ENCODE measurements around the gene WNT3A. TPM values are rescaled to one million over a fixed set of nuclear protein-coding genes. Genes with fewer than 3 reads are reported as not detected.

Gene WNT3A
- total RNA-seq, 4 donors from 2014 or later, result not detected

- peak; percentile 39 for DNase-seq
- peak overlapping the region; percentile 93 to 99 (median 99) for H3K27ac ChIP-seq
- H3K27me3 ChIP-seq, result no peaks in the 10 kb centered on the region
- intact Hi-C loops (cut with DNase I; ENCODE audit: low total_unique reads), result loop anchor here (2.0 kb wide), 1 partner anchor 59 kb away; the partner anchor contains the start of gene GUK1
- 21% methylated on average over 12 of the region's 31 CpGs; no CpG with 5 or more reads in 1 of the 2 donors for WGBS, 2 donors (ENCODE audit: low coverage in 1 of 2)
- in situ Hi-C loops (cut with MboI; ENCODE audit: low pct_ligation_motif_present in 1 of 4, low pct_unique_long_range_greater_than_20kb in 1 of 4, low sequenced_read_pairs in 3 of 4), result no loop called here
- no peaks in the 10 kb centered on the region for H3K36me3 ChIP-seq
- TF ChIP-seq CTCF (IDR thresholded peaks at IDR 0.05), result no peak
- TF ChIP-seq POLR2A (IDR thresholded peaks at IDR 0.05), result no peak
- no peak for TF ChIP-seq EP300 (IDR thresholded peaks at IDR 0.05; ENCODE audit: low read depth)
- no peak for TF ChIP-seq POLR2AphosphoS5 (IDR thresholded peaks at IDR 0.05)
- H3K4me1 ChIP-seq, result peaks cover 37 to 43% (median 39%) of the 10 kb centered on the region in 4 donors
- no peaks in the 10 kb centered on the region for H3K9me3 ChIP-seq
- peak overlapping the region; percentile 83 to 99 (median 90) for H3K4me3 ChIP-seq
Measured at GRCh38 chr1:228081578-228082213, 74.9 kb downstream of the WNT3A start.

GRCh38 chr1:228082214-228082917 is 75.6 kb downstream of the WNT3A start, which contains the start of gene ARF1:
TSS of gene ARF1 (plus strand) at chr1:228082708. CDS start at chr1:228097115, 14,407 bp downstream.
- H3K27me3 ChIP-seq, result no peaks in the 10 kb centered on the region
- in situ Hi-C loops (cut with MboI; ENCODE audit: low pct_ligation_motif_present in 1 of 4, low pct_unique_long_range_greater_than_20kb in 1 of 4, low sequenced_read_pairs in 3 of 4), result no loop called here
- no peaks in the 10 kb centered on the region for H3K9me3 ChIP-seq
- peak within 1 kb of the TSS; percentile 93 to 99 (median 99) for H3K27ac ChIP-seq
- H3K36me3 ChIP-seq, result no peaks in the 10 kb centered on the region
- H3K4me3 ChIP-seq, result peak within 1 kb of the TSS; percentile 83 to 99 (median 95)
- WGBS, 2 donors (ENCODE audit: low coverage in 1 of 2), result 1% methylated on average over 30 of the region's 87 CpGs; no CpG with 5 or more reads in 1 of the 2 donors
- H3K4me1 ChIP-seq, result peaks cover 43 to 49% (median 46%) of the 10 kb centered on the region in 4 donors
- DNase-seq, result peak; percentile 93
- TF ChIP-seq EP300 (IDR thresholded peaks at IDR 0.05; ENCODE audit: low read depth) (no peak), CTCF (IDR thresholded peaks at IDR 0.05) (peak in 3 of 5 experiments; percentile 9 to 37 (median 16)), POLR2A (IDR thresholded peaks at IDR 0.05) (peak; percentile 82), POLR2AphosphoS5 (IDR thresholded peaks at IDR 0.05) (peak; percentile 82 to 94 (median 93))
- intact Hi-C loops (cut with DNase I; ENCODE audit: low total_unique reads), result loop anchor here (2.0 kb wide), 1 partner anchor 58 kb away; the partner anchor contains the start of gene GUK1

- Histone ChIP-seq H3K36me3 (no peaks in the 10 kb centered on the region), H3K27ac (peak overlapping the region; percentile 93 to 99 (median 99)), H3K4me3 (peak overlapping the region; percentile 83 to 99 (median 95)), H3K9me3 (no peaks in the 10 kb centered on the region), H3K27me3 (no peaks in the 10 kb centered on the region), H3K4me1 (peaks cover 51 to 58% (median 54%) of the 10 kb centered on the region in 4 donors)
- TF ChIP-seq CTCF (IDR thresholded peaks at IDR 0.05) (no peak), POLR2A (IDR thresholded peaks at IDR 0.05) (peak; percentile 71), EP300 (IDR thresholded peaks at IDR 0.05; ENCODE audit: low read depth) (no peak), POLR2AphosphoS5 (IDR thresholded peaks at IDR 0.05) (peak in 2 of 3 donors; percentile 18 to 49)
- in situ Hi-C loops (cut with MboI; ENCODE audit: low pct_ligation_motif_present in 1 of 4, low pct_unique_long_range_greater_than_20kb in 1 of 4, low sequenced_read_pairs in 3 of 4) (no loop called here), intact Hi-C loops (cut with DNase I; ENCODE audit: low total_unique reads) (loop anchor here (2.0 kb wide), 1 partner anchor 58 kb away; the partner anchor contains the start of gene GUK1)
- WGBS, 2 donors (ENCODE audit: low coverage in 1 of 2), result 0% methylated on average over 35 of the region's 79 CpGs; no CpG with 5 or more reads in 1 of the 2 donors
- DNase-seq, result peak; percentile 59
Measured at GRCh38 chr1:228082918-228083870, 76.4 kb downstream of the WNT3A start.

All from transverse colon (tissue), 4 donors.